ENCODE data around the gene ARFRP1.

ARFRP1 gene

GRCh38 chr20:63686492-63687321 is 21.1 kb downstream of the ARFRP1 start:
- no peak for TF ChIP-seq CTCF (conservative IDR thresholded peaks at IDR 0.05; ENCODE audit: low read length)
- H3K4me3 ChIP-seq (ENCODE audit: low read length), result no peak overlapping the region
- DNase-seq (ENCODE audit: low read depth), result peak; percentile 80

- H3K4me3 ChIP-seq (ENCODE audit: low read length), result no peak overlapping the region
- DNase-seq (ENCODE audit: low read depth), result no peak
- TF ChIP-seq CTCF (conservative IDR thresholded peaks at IDR 0.05; ENCODE audit: low read length), result no peak
These were observed 21.7 kb downstream of the ARFRP1 start for GRCh38 chr20:63686094-63686491.

- no peak for TF ChIP-seq CTCF (conservative IDR thresholded peaks at IDR 0.05; ENCODE audit: low read length)
- no peak overlapping the region for H3K4me3 ChIP-seq (ENCODE audit: low read length)
- DNase-seq (ENCODE audit: low read depth), result no peak
These were observed 22.3 kb downstream of the ARFRP1 start for GRCh38 chr20:63685269-63686026.

- no peak for TF ChIP-seq CTCF (conservative IDR thresholded peaks at IDR 0.05; ENCODE audit: low read length)
- peak; percentile 97 for DNase-seq (ENCODE audit: low read depth)
- no peak overlapping the region for H3K4me3 ChIP-seq (ENCODE audit: low read length)
These were observed 25.2 kb downstream of the ARFRP1 start for GRCh38 chr20:63682384-63683139.

GRCh38 chr20:63681609-63682142 is 26.1 kb downstream of the ARFRP1 start:
- TF ChIP-seq CTCF (conservative IDR thresholded peaks at IDR 0.05; ENCODE audit: low read length), result no peak
- no peak overlapping the region for H3K4me3 ChIP-seq (ENCODE audit: low read length)
- DNase-seq (ENCODE audit: low read depth), result no peak

GRCh38 chr20:63680857-63681608 is 26.7 kb downstream of the ARFRP1 start:
- H3K4me3 ChIP-seq (ENCODE audit: low read length), result no peak overlapping the region
- no peak for DNase-seq (ENCODE audit: low read depth)
- TF ChIP-seq CTCF (conservative IDR thresholded peaks at IDR 0.05; ENCODE audit: low read length), result no peak

Data from AG10803 (cell line).